ENCODE measurements around the gene CGRRF1. TPM values are rescaled to one million over a fixed set of nuclear protein-coding genes. Genes with fewer than 3 reads are reported as not detected.

Gene CGRRF1
- total and polyA plus RNA-seq, 5 donors from 2014 or later = 27.7 to 45.6 (median 31.5) TPM

GRCh38 chr14:54490445-54491175, 19.1 kb upstream of the CGRRF1 start:
- H3K27ac Mint-ChIP-seq = peak overlapping the region in 2 of 3 donors; percentile 40 to 67
- H3K36me3 ChIP-seq (ENCODE audit: control insufficient read depth, insufficient read depth, low read length) = no peaks in the 10 kb centered on the region
- DNase-seq (no peak), ATAC-seq (ENCODE audit: low read depth in 2 of 2) (no peak)
- peaks cover 3% of the 10 kb centered on the region for H3K36me3 Mint-ChIP-seq
- no peaks in the 10 kb centered on the region for H3K27me3 ChIP-seq (ENCODE audit: control insufficient read depth, insufficient read depth, low read length)
- H3K9me3 Mint-ChIP-seq = peaks cover 0 to 3% (median 0%) of the 10 kb centered on the region in 7 donors
- H3K9me3 ChIP-seq (ENCODE audit: control insufficient read depth in 2 of 2, low read length in 2 of 2) = no peaks in the 10 kb centered on the region
- peaks cover 36% of the 10 kb centered on the region for H3K4me1 ChIP-seq (ENCODE audit: control insufficient read depth, insufficient read depth, low read length, poor library complexity, severe bottlenecking)
- H3K27ac ChIP-seq (ENCODE audit: insufficient read depth, low read length, poor library complexity, severe bottlenecking) = no peak overlapping the region
- H3K4me3 ChIP-seq (ENCODE audit: low read depth, low read length) = no peak overlapping the region
- H3K27me3 Mint-ChIP-seq = peaks cover 4% of the 10 kb centered on the region
- peaks cover 25 to 45% (median 33%) of the 10 kb centered on the region in 4 donors for H3K4me1 Mint-ChIP-seq
- H3K4me3 Mint-ChIP-seq = peak overlapping the region in 3 of 4 donors; percentile 29 to 94 (median 38)

- H3K9me3 ChIP-seq (ENCODE audit: control insufficient read depth in 2 of 2, low read length in 2 of 2) = no peaks in the 10 kb centered on the region
- no peak for DNase-seq
- Mint-ChIP-seq H3K36me3 (no peaks in the 10 kb centered on the region), H3K4me1 (peaks cover 10 to 19% (median 13%) of the 10 kb centered on the region in 4 donors), H3K27ac (peak overlapping the region in 1 of 3 donors; percentile 43), H3K27me3 (peaks cover 6% of the 10 kb centered on the region), H3K4me3 (no peak overlapping the region), H3K9me3 (peaks cover 0 to 3% (median 0%) of the 10 kb centered on the region in 7 donors)
- H3K4me3 ChIP-seq (ENCODE audit: low read depth, low read length) = no peak overlapping the region
- no peaks in the 10 kb centered on the region for H3K36me3 ChIP-seq (ENCODE audit: control insufficient read depth, insufficient read depth, low read length)
- H3K27me3 ChIP-seq (ENCODE audit: control insufficient read depth, insufficient read depth, low read length) = no peaks in the 10 kb centered on the region
- no peak overlapping the region for H3K27ac ChIP-seq (ENCODE audit: insufficient read depth, low read length, poor library complexity, severe bottlenecking)
- no peak for ATAC-seq (ENCODE audit: low read depth in 2 of 2)
- H3K4me1 ChIP-seq (ENCODE audit: control insufficient read depth, insufficient read depth, low read length, poor library complexity, severe bottlenecking) = peaks cover 13% of the 10 kb centered on the region
Observed at GRCh38 chr14:54493293-54493692, 16.4 kb upstream of the CGRRF1 start.

- H3K36me3 ChIP-seq (ENCODE audit: control insufficient read depth, insufficient read depth, low read length) = no peaks in the 10 kb centered on the region
- Mint-ChIP-seq H3K27ac (no peak overlapping the region), H3K4me3 (no peak overlapping the region), H3K4me1 (no peaks in the 10 kb centered on the region), H3K9me3 (no peaks in the 10 kb centered on the region), H3K36me3 (no peaks in the 10 kb centered on the region), H3K27me3 (peaks cover 25% of the 10 kb centered on the region)
- no peak for ATAC-seq (ENCODE audit: low read depth in 2 of 2)
- DNase-seq = no peak
- no peak overlapping the region for H3K4me3 ChIP-seq (ENCODE audit: low read depth, low read length)
- no peaks in the 10 kb centered on the region for H3K9me3 ChIP-seq (ENCODE audit: control insufficient read depth in 2 of 2, low read length in 2 of 2)
- H3K27me3 ChIP-seq (ENCODE audit: control insufficient read depth, insufficient read depth, low read length) = peaks cover 11% of the 10 kb centered on the region
- no peak overlapping the region for H3K27ac ChIP-seq (ENCODE audit: insufficient read depth, low read length, poor library complexity, severe bottlenecking)
- H3K4me1 ChIP-seq (ENCODE audit: control insufficient read depth, insufficient read depth, low read length, poor library complexity, severe bottlenecking) = no peaks in the 10 kb centered on the region
Observed at GRCh38 chr14:54497224-54497623, 12.5 kb upstream of the CGRRF1 start.

- no peaks in the 10 kb centered on the region for H3K36me3 ChIP-seq (ENCODE audit: control insufficient read depth, insufficient read depth, low read length)
- DNase-seq (no peak), ATAC-seq (ENCODE audit: low read depth in 2 of 2) (no peak)
- Mint-ChIP-seq H3K27me3 (peaks cover 28% of the 10 kb centered on the region), H3K4me1 (no peaks in the 10 kb centered on the region), H3K27ac (peak overlapping the region in 1 of 3 donors; percentile 54), H3K36me3 (no peaks in the 10 kb centered on the region), H3K9me3 (no peaks in the 10 kb centered on the region), H3K4me3 (no peak overlapping the region)
- H3K27me3 ChIP-seq (ENCODE audit: control insufficient read depth, insufficient read depth, low read length) = peaks cover 11% of the 10 kb centered on the region
- no peaks in the 10 kb centered on the region for H3K9me3 ChIP-seq (ENCODE audit: control insufficient read depth in 2 of 2, low read length in 2 of 2)
- H3K27ac ChIP-seq (ENCODE audit: insufficient read depth, low read length, poor library complexity, severe bottlenecking) = no peak overlapping the region
- H3K4me1 ChIP-seq (ENCODE audit: control insufficient read depth, insufficient read depth, low read length, poor library complexity, severe bottlenecking) = no peaks in the 10 kb centered on the region
- H3K4me3 ChIP-seq (ENCODE audit: low read depth, low read length) = no peak overlapping the region
Observed at GRCh38 chr14:54498095-54498531, 11.6 kb upstream of the CGRRF1 start.

GRCh38 chr14:54498579-54498978, 11.1 kb upstream of the CGRRF1 start:
- Mint-ChIP-seq H3K4me3 (no peak overlapping the region), H3K27me3 (peaks cover 28% of the 10 kb centered on the region), H3K4me1 (no peaks in the 10 kb centered on the region), H3K9me3 (no peaks in the 10 kb centered on the region), H3K36me3 (no peaks in the 10 kb centered on the region), H3K27ac (no peak overlapping the region)
- Histone ChIP-seq H3K9me3 (ENCODE audit: control insufficient read depth in 2 of 2, low read length in 2 of 2) (no peaks in the 10 kb centered on the region), H3K27ac (ENCODE audit: insufficient read depth, low read length, poor library complexity, severe bottlenecking) (no peak overlapping the region), H3K27me3 (ENCODE audit: control insufficient read depth, insufficient read depth, low read length) (peaks cover 11% of the 10 kb centered on the region), H3K4me3 (ENCODE audit: low read depth, low read length) (no peak overlapping the region), H3K36me3 (ENCODE audit: control insufficient read depth, insufficient read depth, low read length) (no peaks in the 10 kb centered on the region), H3K4me1 (ENCODE audit: control insufficient read depth, insufficient read depth, low read length, poor library complexity, severe bottlenecking) (no peaks in the 10 kb centered on the region)
- no peak for ATAC-seq (ENCODE audit: low read depth in 2 of 2)
- DNase-seq = no peak

- Histone ChIP-seq H3K27ac (ENCODE audit: insufficient read depth, low read length, poor library complexity, severe bottlenecking) (no peak overlapping the region), H3K27me3 (ENCODE audit: control insufficient read depth, insufficient read depth, low read length) (peaks cover 11% of the 10 kb centered on the region), H3K9me3 (ENCODE audit: control insufficient read depth in 2 of 2, low read length in 2 of 2) (no peaks in the 10 kb centered on the region), H3K36me3 (ENCODE audit: control insufficient read depth, insufficient read depth, low read length) (no peaks in the 10 kb centered on the region), H3K4me1 (ENCODE audit: control insufficient read depth, insufficient read depth, low read length, poor library complexity, severe bottlenecking) (no peaks in the 10 kb centered on the region), H3K4me3 (ENCODE audit: low read depth, low read length) (no peak overlapping the region)
- Mint-ChIP-seq H3K9me3 (no peaks in the 10 kb centered on the region), H3K27me3 (peaks cover 38% of the 10 kb centered on the region), H3K36me3 (no peaks in the 10 kb centered on the region), H3K4me3 (no peak overlapping the region), H3K27ac (no peak overlapping the region), H3K4me1 (no peaks in the 10 kb centered on the region)
- DNase-seq (no peak), ATAC-seq (ENCODE audit: low read depth in 2 of 2) (no peak)
Observed at GRCh38 chr14:54500744-54501143, 9.0 kb upstream of the CGRRF1 start.

GRCh38 chr14:54501480-54501879, 8.2 kb upstream of the CGRRF1 start:
- Mint-ChIP-seq H3K4me1 (no peaks in the 10 kb centered on the region), H3K27ac (no peak overlapping the region), H3K9me3 (no peaks in the 10 kb centered on the region), H3K4me3 (no peak overlapping the region), H3K27me3 (peaks cover 35% of the 10 kb centered on the region), H3K36me3 (no peaks in the 10 kb centered on the region)
- H3K27ac ChIP-seq (ENCODE audit: insufficient read depth, low read length, poor library complexity, severe bottlenecking) = no peak overlapping the region
- H3K4me3 ChIP-seq (ENCODE audit: low read depth, low read length) = no peak overlapping the region
- H3K4me1 ChIP-seq (ENCODE audit: control insufficient read depth, insufficient read depth, low read length, poor library complexity, severe bottlenecking) = no peaks in the 10 kb centered on the region
- peaks cover 11% of the 10 kb centered on the region for H3K27me3 ChIP-seq (ENCODE audit: control insufficient read depth, insufficient read depth, low read length)
- no peaks in the 10 kb centered on the region for H3K9me3 ChIP-seq (ENCODE audit: control insufficient read depth in 2 of 2, low read length in 2 of 2)
- no peaks in the 10 kb centered on the region for H3K36me3 ChIP-seq (ENCODE audit: control insufficient read depth, insufficient read depth, low read length)
- DNase-seq (no peak), ATAC-seq (ENCODE audit: low read depth in 2 of 2) (no peak)

- H3K9me3 Mint-ChIP-seq = no peaks in the 10 kb centered on the region
- Histone ChIP-seq H3K36me3 (ENCODE audit: control insufficient read depth, insufficient read depth, low read length) (no peaks in the 10 kb centered on the region), H3K9me3 (ENCODE audit: control insufficient read depth in 2 of 2, low read length in 2 of 2) (no peaks in the 10 kb centered on the region), H3K4me3 (ENCODE audit: low read depth, low read length) (no peak overlapping the region), H3K27me3 (ENCODE audit: control insufficient read depth, insufficient read depth, low read length) (peaks cover 11% of the 10 kb centered on the region), H3K4me1 (ENCODE audit: control insufficient read depth, insufficient read depth, low read length, poor library complexity, severe bottlenecking) (no peaks in the 10 kb centered on the region), H3K27ac (ENCODE audit: insufficient read depth, low read length, poor library complexity, severe bottlenecking) (no peak overlapping the region)
- no peak overlapping the region for H3K27ac Mint-ChIP-seq
- H3K4me1 Mint-ChIP-seq = no peaks in the 10 kb centered on the region
- ATAC-seq (ENCODE audit: low read depth in 2 of 2) (no peak), DNase-seq (no peak)
- H3K27me3 Mint-ChIP-seq = peaks cover 35% of the 10 kb centered on the region
- no peak overlapping the region for H3K4me3 Mint-ChIP-seq
- H3K36me3 Mint-ChIP-seq = no peaks in the 10 kb centered on the region
Observed at GRCh38 chr14:54502602-54503001, 7.1 kb upstream of the CGRRF1 start.
